Lower leg skin (tissue), 4 donors: ENCODE results near the gene C1QC. TPM values are rescaled to one million over a fixed set of nuclear protein-coding genes. Genes with fewer than 3 reads are reported as not detected.

Experiments used
- DNase-seq, 2 donors: peaks; one replicate each; pipeline ENCODE4 v3.0.0-alpha.2; 2019; ENCODE audit warnings: low spot score in 2 of 2
- H3K4me3 ChIP-seq: fragments of 200-600 bp; sonication (generic); 2 replicates; pipeline ENCODE4 v1.5.1; 2017; ENCODE audit warnings: mild to moderate bottlenecking, low read depth; ENCODE audit not compliant: poor library complexity, severe bottlenecking
- CTCF ChIP-seq, 3 donors: fragments of 450-650 bp; IDR thresholded peaks; one replicate each; pipeline ENCODE4 v1.5.1; 2016; ENCODE audit warnings: antibody characterized with exemption in 3 of 3, mild to moderate bottlenecking in 3 of 3, moderate library complexity in 2 of 3
- POLR2A ChIP-seq, 2 donors: fragments of 450-650 bp; IDR thresholded peaks; one replicate each; pipeline ENCODE4 v1.6.1; 2016 to 2017; ENCODE audit warnings: antibody characterized with exemption in 2 of 2, mild to moderate bottlenecking in 1 of 2, moderate library complexity in 1 of 2
- WGBS, 2 donors: methylation state at CpG; one replicate each; pipeline ENCODE4 v1.1.5; 2018; 5-methylcytosine and 5-hydroxymethylcytosine counted together
- intact Hi-C: fragments of 100-400 bp; cut with DNase I; formaldehyde crosslinking; loops from one replicate; pipeline ENCODE4 v1.15.0; 2023; ENCODE audit warnings: low total_unique reads
- total RNA-seq, 4 donors: library from RNA; depleted of rRNA; stranded (reverse); fragments of >200 nt; gene quantifications; one replicate each; pipeline ENCODE4 v1.1.0, GENCODE V29; 2016

The C1QC gene
- total RNA-seq, 4 donors from 2014 or later: 12.9 to 63.0 (median 32.7) TPM

- intact Hi-C loops: no loop called here
- H3K4me3 ChIP-seq: no peak overlapping the region
- no peak for DNase-seq
- no peak for TF ChIP-seq POLR2A (IDR thresholded peaks at IDR 0.05)
- 47 to 48% methylated on average over 11 of the region's 11 CpGs for WGBS, 2 donors
Measured at GRCh38 chr1:22628698-22629444, 14.6 kb upstream of the C1QC start.

GRCh38 chr1:22629886-22630285 is 13.5 kb upstream of the C1QC start:
- no peak for TF ChIP-seq POLR2A (IDR thresholded peaks at IDR 0.05)
- no peak for TF ChIP-seq CTCF (IDR thresholded peaks at IDR 0.05)
- no peak for DNase-seq
- H3K4me3 ChIP-seq: no peak overlapping the region
- 46 to 47% methylated on average over 2 of the region's 2 CpGs for WGBS, 2 donors
- intact Hi-C loops: no loop called here

- TF ChIP-seq CTCF (IDR thresholded peaks at IDR 0.05): no peak
- no peak for TF ChIP-seq POLR2A (IDR thresholded peaks at IDR 0.05)
- no peak for DNase-seq
- intact Hi-C loops: no loop called here
- H3K4me3 ChIP-seq: no peak overlapping the region
- 66 to 87% methylated on average over 8 to 10 of the region's 10 CpGs for WGBS, 2 donors
Measured at GRCh38 chr1:22633697-22634463, 9.6 kb upstream of the C1QC start.

- WGBS, 2 donors: 50 to 52% methylated on average over 6 to 7 of the region's 7 CpGs
Measured at GRCh38 chr1:22635436-22635835, 8.0 kb upstream of the C1QC start.

GRCh38 chr1:22636353-22636752 is 7.1 kb upstream of the C1QC start, which contains the start of gene C1QA:
TSS of gene C1QA (plus strand) at chr1:22636628. CDS start at chr1:22637617, 989 bp downstream.
- H3K4me3 ChIP-seq: no peak within 1 kb of the TSS
- DNase-seq: peak in 1 of 2 donors; percentile 69
- intact Hi-C loops: no loop called here
- TF ChIP-seq POLR2A (IDR thresholded peaks at IDR 0.05): no peak
- TF ChIP-seq CTCF (IDR thresholded peaks at IDR 0.05): no peak
- 33 to 59% methylated on average over 5 of the region's 5 CpGs for WGBS, 2 donors

More at GRCh38 chr1:22635436-22635835, 8.0 kb upstream of the C1QC start:
- intact Hi-C loops: no loop called here
- TF ChIP-seq CTCF (IDR thresholded peaks at IDR 0.05): no peak
- TF ChIP-seq POLR2A (IDR thresholded peaks at IDR 0.05): no peak
- no peak for DNase-seq
- H3K4me3 ChIP-seq: no peak overlapping the region

- no peak for TF ChIP-seq CTCF (IDR thresholded peaks at IDR 0.05)
- TF ChIP-seq POLR2A (IDR thresholded peaks at IDR 0.05): no peak
- intact Hi-C loops: no loop called here
- WGBS, 2 donors: 58 to 72% methylated on average over 6 of the region's 6 CpGs
- DNase-seq: no peak
- no peak overlapping the region for H3K4me3 ChIP-seq
Measured at GRCh38 chr1:22636927-22637326, 6.5 kb upstream of the C1QC start.
